GM19372 (cell line): Measurements from ENCODE around the gene MLLT3.

Experiments used
- ATAC-seq: cut with Tn5 transposase; IDR thresholded peaks from one replicate; pipeline ENCODE4 v1.9.1; 2021; ENCODE audit warnings: mild to moderate bottlenecking, low read depth, moderate library complexity; ENCODE audit not compliant: unreplicated experiment

The MLLT3 gene

GRCh38 chr9:20486552-20486951, 135.7 kb downstream of the MLLT3 start:
- ATAC-seq: no peak

- no peak for ATAC-seq
Observed at GRCh38 chr9:20481437-20481836, 140.9 kb downstream of the MLLT3 start.

GRCh38 chr9:20480249-20480648, 142.1 kb downstream of the MLLT3 start:
- peak; percentile 5 for ATAC-seq

- peak; percentile 81 for ATAC-seq
Observed at GRCh38 chr9:20479419-20480155, 142.7 kb downstream of the MLLT3 start.

GRCh38 chr9:20478786-20479185, 143.5 kb downstream of the MLLT3 start:
- no peak for ATAC-seq

GRCh38 chr9:20477940-20478620, 144.2 kb downstream of the MLLT3 start:
- ATAC-seq: no peak

GRCh38 chr9:20476912-20477521, 145.3 kb downstream of the MLLT3 start:
- ATAC-seq: no peak

- no peak for ATAC-seq
Observed at GRCh38 chr9:20474496-20474895, 147.8 kb downstream of the MLLT3 start.

- no peak for ATAC-seq
Observed at GRCh38 chr9:20473515-20474013, 148.7 kb downstream of the MLLT3 start.

- ATAC-seq: no peak
Observed at GRCh38 chr9:20472342-20473045, 149.8 kb downstream of the MLLT3 start.

GRCh38 chr9:20466328-20467008, 155.8 kb downstream of the MLLT3 start:
- ATAC-seq: no peak

GRCh38 chr9:20464242-20464641, 158.1 kb downstream of the MLLT3 start:
- no peak for ATAC-seq

GRCh38 chr9:20463823-20464222, 158.5 kb downstream of the MLLT3 start:
- ATAC-seq: no peak

- no peak for ATAC-seq
Observed at GRCh38 chr9:20462410-20462809, 159.9 kb downstream of the MLLT3 start.

- no peak for ATAC-seq
Observed at GRCh38 chr9:20447291-20447690, 175.0 kb downstream of the MLLT3 start.

GRCh38 chr9:20446248-20446647, 176.1 kb downstream of the MLLT3 start:
- ATAC-seq: no peak

- no peak for ATAC-seq
Observed at GRCh38 chr9:20442461-20443319, 179.6 kb downstream of the MLLT3 start.

- no peak for ATAC-seq
Observed at GRCh38 chr9:20441711-20442423, 180.4 kb downstream of the MLLT3 start.

GRCh38 chr9:20441166-20441565, 181.1 kb downstream of the MLLT3 start:
- ATAC-seq: no peak
